Calu3 (cell line): ENCODE data around the gene FLG. TPM values are rescaled to one million over a fixed set of nuclear protein-coding genes. Genes with fewer than 3 reads are reported as not detected.

Source experiments
- BruUV-seq: library from RNA; stranded (reverse); fragments of 400-500 nt; replicated peaks from 2 replicates; lab custom pipeline; 2021; lab: Mats Ljungman, UMichigan
- CTCF ChIA-PET: fragments of 300-600 bp; sonication (Branson Sonifier 250); formaldehyde crosslinking; loops from one replicate; lab custom pipeline; 2022; ENCODE audit warnings: antibody characterized with exemption; lab: Charles Lee
- DNase-seq: peaks from one replicate; pipeline ENCODE4 v3.0.0; 2022
- H3K27ac Mint-ChIP-seq: one replicate; pipeline ENCODE4 v1.8.0; 2022; ENCODE audit warnings: mixed read lengths; ENCODE audit not compliant: unreplicated experiment
- H3K27me3 Mint-ChIP-seq: one replicate; pipeline ENCODE4 v1.8.0; 2022; ENCODE audit warnings: mixed read lengths; ENCODE audit not compliant: unreplicated experiment
- H3K36me3 Mint-ChIP-seq: one replicate; pipeline ENCODE4 v1.8.0; 2022; ENCODE audit warnings: mild to moderate bottlenecking, moderate library complexity, mixed read lengths; ENCODE audit not compliant: insufficient read depth, unreplicated experiment
- H3K4me1 Mint-ChIP-seq: one replicate; pipeline ENCODE4 v1.8.0; 2022; ENCODE audit warnings: mild to moderate bottlenecking, low read depth, mixed read lengths; ENCODE audit not compliant: unreplicated experiment
- H3K4me3 Mint-ChIP-seq: one replicate; pipeline ENCODE4 v1.8.0; 2022; ENCODE audit warnings: mild to moderate bottlenecking, low read depth, moderate library complexity, mixed read lengths; ENCODE audit not compliant: unreplicated experiment
- H3K9me3 Mint-ChIP-seq: one replicate; pipeline ENCODE4 v1.8.0; 2022; ENCODE audit warnings: low read depth, mixed read lengths; ENCODE audit not compliant: unreplicated experiment
- CTCF ChIP-seq: fragments of 200-600 bp; IDR thresholded peaks from one replicate; pipeline ENCODE4 v1.8.0; 2022; ENCODE audit warnings: antibody characterized with exemption; ENCODE audit not compliant: unreplicated experiment
- intact Hi-C: fragments of 100-400 bp; cut with micrococcal nuclease; formaldehyde crosslinking; loops from one replicate; pipeline ENCODE4 v1.10.0; 2022; ENCODE audit not compliant: unreplicated experiment
- total RNA-seq: library from RNA; stranded (reverse); gene quantifications from 2 replicates; pipeline ENCODE4 v1.2.3, GENCODE V29; 2022

The FLG gene
- total RNA-seq, 1 experiment from 2014 or later = not detected

GRCh38 chr1:152347116-152347728 lies 22.2 kb upstream of the FLG start:
- H3K4me1 Mint-ChIP-seq = no peaks in the 10 kb centered on the region
- peaks cover 39% of the 10 kb centered on the region for H3K27me3 Mint-ChIP-seq
- peak; percentile 75 for DNase-seq
- peak; percentile 83 for TF ChIP-seq CTCF
- H3K27ac Mint-ChIP-seq = no peak overlapping the region
- CTCF ChIA-PET = interaction anchor here (0.5 to 1.4 kb wide), 10 partner anchors 8 to 299 kb away, joined by 3 to 11 read pairs (median 4); no protein-coding TSS in a partner anchor
- no peaks in the 10 kb centered on the region for H3K36me3 Mint-ChIP-seq
- intact Hi-C loops = loop anchor here (1.0 to 10.0 kb wide), 5 partner anchors 45 to 292 kb away; no protein-coding TSS in a partner anchor
- no peak overlapping the region for H3K4me3 Mint-ChIP-seq
- no peaks in the 10 kb centered on the region for H3K9me3 Mint-ChIP-seq
- BruUV-seq = no TSS peak

- Mint-ChIP-seq H3K9me3 (no peaks in the 10 kb centered on the region), H3K27ac (no peak overlapping the region), H3K4me1 (no peaks in the 10 kb centered on the region), H3K4me3 (no peak overlapping the region), H3K27me3 (peaks cover 43% of the 10 kb centered on the region), H3K36me3 (no peaks in the 10 kb centered on the region)
- CTCF ChIA-PET = interaction anchor here (1.3 kb wide), 1 partner anchor 10 kb away, joined by 5 read pairs; no protein-coding TSS in a partner anchor
- no peak for TF ChIP-seq CTCF
- no TSS peak for BruUV-seq
- no peak for DNase-seq
- intact Hi-C loops = loop anchor here (10.0 kb wide), 1 partner anchor 290 kb away; no protein-coding TSS in a partner anchor
Measured at GRCh38 chr1:152344438-152344837, 19.4 kb upstream of the FLG start.

GRCh38 chr1:152343006-152343405 lies 18.0 kb upstream of the FLG start:
- DNase-seq = no peak
- TF ChIP-seq CTCF = no peak
- no peak overlapping the region for H3K27ac Mint-ChIP-seq
- no peaks in the 10 kb centered on the region for H3K9me3 Mint-ChIP-seq
- no TSS peak for BruUV-seq
- CTCF ChIA-PET = interaction anchor here (1.6 kb wide), 1 partner anchor 116 kb away, joined by 4 read pairs; no protein-coding TSS in a partner anchor
- no peaks in the 10 kb centered on the region for H3K4me1 Mint-ChIP-seq
- no peak overlapping the region for H3K4me3 Mint-ChIP-seq
- intact Hi-C loops = loop anchor here (10.0 kb wide), 1 partner anchor 288 kb away; no protein-coding TSS in a partner anchor
- peaks cover 46% of the 10 kb centered on the region for H3K27me3 Mint-ChIP-seq
- H3K36me3 Mint-ChIP-seq = no peaks in the 10 kb centered on the region

GRCh38 chr1:152335399-152335798 lies 10.4 kb upstream of the FLG start:
- Mint-ChIP-seq H3K4me1 (no peaks in the 10 kb centered on the region), H3K27me3 (peaks cover 38% of the 10 kb centered on the region), H3K27ac (no peak overlapping the region), H3K4me3 (no peak overlapping the region), H3K36me3 (no peaks in the 10 kb centered on the region), H3K9me3 (no peaks in the 10 kb centered on the region)
- CTCF ChIA-PET = interaction anchor here (0.9 kb wide), 1 partner anchor 38 kb away, joined by 3 read pairs; no protein-coding TSS in a partner anchor
- no TSS peak for BruUV-seq
- no peak for TF ChIP-seq CTCF
- intact Hi-C loops = no loop called here
- DNase-seq = no peak
